SH-SY5Y (cell line): Measurements from ENCODE around the gene FAM118B.

Source experiments
- GATA2 ChIP-seq: IDR thresholded peaks from 2 replicates; pipeline ENCODE4 v1.6.1; 2011; ENCODE audit warnings: mild to moderate bottlenecking, low read depth, low read length
- GATA3 ChIP-seq: IDR thresholded peaks from 2 replicates; pipeline ENCODE4 v1.6.1; 2011; ENCODE audit warnings: low read depth, mild to moderate bottlenecking, low read length, moderate library complexity

- no peak for TF ChIP-seq GATA3
- no peak for TF ChIP-seq GATA2
Measured at GRCh38 chr11:126282736-126283591, 71.4 kb downstream of the FAM118B start, which contains the start of gene TIRAP.
